Kidney (tissue), 14 donors: ENCODE measurements around the gene ZSCAN29. TPM values are rescaled to one million over a fixed set of nuclear protein-coding genes. Genes with fewer than 3 reads are reported as not detected.

Experiments used
- DNase-seq, 5 donors: peaks; one replicate each; pipeline ENCODE4 v3.0.0-alpha.2; 2013 to 2020
- FAIRE-seq: peaks from 2 replicates; lab custom pipeline; 2012; peaks lifted over from hg19 to GRCh38; lab: Jason Lieb, UNC
- H3K27ac ChIP-seq, 2 donors: one replicate each; pipeline ENCODE4 v1.7.0; 2013; ENCODE audit warnings: low read depth in 2 of 2, low read length in 2 of 2, inconsistent platforms in 1 of 2
- H3K27me3 ChIP-seq: one replicate; pipeline ENCODE4 v1.7.1; 2013; ENCODE audit warnings: low read length, inconsistent platforms; ENCODE audit not compliant: control insufficient read depth, insufficient read depth
- H3K36me3 ChIP-seq, 3 donors: one replicate each; pipeline versions ENCODE4 v1.7.0 to v1.7.1; 2013; ENCODE audit warnings: low read length in 3 of 3, control low read depth in 1 of 3, inconsistent platforms in 1 of 3; ENCODE audit not compliant: insufficient read depth in 3 of 3, control insufficient read depth in 2 of 3
- H3K4me1 ChIP-seq, 3 donors: one replicate each; pipeline versions ENCODE4 v1.7.0 to v1.7.1; 2013; ENCODE audit warnings: low read length in 3 of 3, inconsistent platforms in 1 of 3, low read depth in 1 of 3; ENCODE audit not compliant: control insufficient read depth in 2 of 3, insufficient read depth in 2 of 3
- H3K4me3 ChIP-seq, 3 donors: one replicate each; pipeline versions ENCODE4 v1.7.0 to v1.8.1; 2013; ENCODE audit warnings: low read length in 3 of 3, control low read depth in 1 of 3, inconsistent platforms in 1 of 3
- H3K9ac ChIP-seq, 3 donors: one replicate each; pipeline versions ENCODE4 v1.7.0 to v1.7.1; 2013; ENCODE audit warnings: low read length in 3 of 3, control low read depth in 1 of 3, inconsistent platforms in 1 of 3
- H3K9me3 ChIP-seq, 3 donors: one replicate each; pipeline versions ENCODE4 v1.7.0 to v1.7.1; 2013; ENCODE audit warnings: low read length in 3 of 3, control low read depth in 1 of 3, inconsistent platforms in 1 of 3; ENCODE audit not compliant: control insufficient read depth in 2 of 3, insufficient read depth in 1 of 3
- CTCF ChIP-seq: IDR thresholded peaks from 3 replicates; pipeline ENCODE4 v1.5.1; 2012; ENCODE audit warnings: mild to moderate bottlenecking, moderate library complexity, borderline replicate concordance; ENCODE audit not compliant: insufficient read depth; ENCODE audit errors: extremely low read depth
- intact Hi-C: fragments of 100-400 bp; cut with DNase I; formaldehyde crosslinking; loops from one replicate; pipeline ENCODE4 v1.11.1; 2022
- polyA plus RNA-seq: library from polyadenylated mRNA; stranded (reverse); fragments of 350-450 nt; fragmentation: Illumina TruSeq; extraction: RNeasy Lipid Tissue Mini Kit (QIAGEN cat#74804); gene quantifications from one replicate; pipeline ENCODE4 v1.2.3, GENCODE V29; 2014; ENCODE audit warnings: low read depth, low replicate concordance; ENCODE audit not compliant: insufficient read depth
- total RNA-seq: library from RNA; stranded (reverse); fragmentation: NEBNext Ultra II Directional; extraction: Animal tissue kit (Norgen Biotek cat#: 25700); gene quantifications from one replicate; pipeline ENCODE4 v1.2.1, GENCODE V29; 2021
- donor health status: control.
- donor health status: control.
- donor health status: control.
- donor health status: control.
- donor health status: control.
- donor health status: DM: yes; HTN: yes; CAD: no.
- donor health status: Normal renal cell carcinoma (clear cell type).

ZSCAN29 gene
- total and polyA plus RNA-seq, 2 donors from 2014 or later = 3.2 to 22.1 TPM

GRCh38 chr15:43406808-43407207 is 36.0 kb upstream of the ZSCAN29 start:
- Histone ChIP-seq H3K4me1 (peaks cover 0 to 2% (median 0%) of the 10 kb centered on the region in 3 donors), H3K27me3 (no peaks in the 10 kb centered on the region), H3K9me3 (no peaks in the 10 kb centered on the region), H3K27ac (no peak overlapping the region), H3K36me3 (peaks cover 10 to 38% (median 31%) of the 10 kb centered on the region in 3 donors), H3K9ac (no peak overlapping the region), H3K4me3 (no peak overlapping the region)
- DNase-seq = no peak
- TF ChIP-seq CTCF = no peak
- intact Hi-C loops = no loop called here
- no peak for FAIRE-seq

GRCh38 chr15:43406189-43406588 is 35.3 kb upstream of the ZSCAN29 start:
- no peak for TF ChIP-seq CTCF
- Histone ChIP-seq H3K27me3 (no peaks in the 10 kb centered on the region), H3K4me1 (peaks cover 0 to 2% (median 0%) of the 10 kb centered on the region in 3 donors), H3K4me3 (no peak overlapping the region), H3K9ac (no peak overlapping the region), H3K9me3 (no peaks in the 10 kb centered on the region), H3K27ac (no peak overlapping the region), H3K36me3 (peaks cover 10 to 42% (median 32%) of the 10 kb centered on the region in 3 donors)
- no peak for FAIRE-seq
- intact Hi-C loops = no loop called here
- no peak for DNase-seq

GRCh38 chr15:43404130-43404529 is 33.3 kb upstream of the ZSCAN29 start:
- FAIRE-seq (no peak), DNase-seq (no peak)
- intact Hi-C loops = no loop called here
- Histone ChIP-seq H3K9me3 (no peaks in the 10 kb centered on the region), H3K27ac (no peak overlapping the region), H3K4me1 (peaks cover 0 to 2% (median 0%) of the 10 kb centered on the region in 3 donors), H3K4me3 (no peak overlapping the region), H3K36me3 (peaks cover 9 to 44% (median 35%) of the 10 kb centered on the region in 3 donors), H3K9ac (no peak overlapping the region), H3K27me3 (no peaks in the 10 kb centered on the region)
- TF ChIP-seq CTCF = no peak

GRCh38 chr15:43403616-43404015 is 32.8 kb upstream of the ZSCAN29 start:
- no peak for TF ChIP-seq CTCF
- peaks cover 5 to 42% (median 41%) of the 10 kb centered on the region in 3 donors for H3K36me3 ChIP-seq
- intact Hi-C loops = no loop called here
- peaks cover 0 to 2% (median 0%) of the 10 kb centered on the region in 3 donors for H3K4me1 ChIP-seq
- DNase-seq (no peak), FAIRE-seq (no peak)
- no peak overlapping the region for H3K4me3 ChIP-seq
- no peak overlapping the region for H3K9ac ChIP-seq
- H3K9me3 ChIP-seq = no peaks in the 10 kb centered on the region
- no peaks in the 10 kb centered on the region for H3K27me3 ChIP-seq
- no peak overlapping the region for H3K27ac ChIP-seq
